NCI-H226 (cell line): ENCODE measurements around the gene SLBP.

Experiments
- DNase-seq: peaks from one replicate; pipeline ENCODE4 v3.0.0-alpha.2; 2015

SLBP gene

DNA sequence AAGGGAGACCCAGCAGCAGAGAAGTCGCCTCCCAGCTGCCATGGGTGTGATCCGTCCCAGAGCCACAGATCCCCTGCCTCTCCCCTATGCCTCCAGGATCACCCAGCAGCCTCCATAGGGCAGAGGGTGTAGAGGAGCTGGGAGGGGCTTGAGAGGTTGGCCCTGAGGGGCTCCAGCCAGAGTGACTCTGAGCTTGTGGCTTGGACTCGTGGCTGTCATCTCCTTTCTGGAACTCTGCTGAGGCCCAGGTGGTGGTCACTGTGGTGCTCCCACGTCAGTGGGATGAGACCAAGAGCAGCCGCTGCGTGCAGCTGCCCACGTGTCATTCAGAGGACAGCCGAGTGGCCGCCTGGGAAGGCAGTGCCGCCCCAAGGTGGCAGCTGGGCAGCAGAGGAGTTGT lies 13.4 kb upstream of the SLBP start:
- no peak for DNase-seq

DNA sequence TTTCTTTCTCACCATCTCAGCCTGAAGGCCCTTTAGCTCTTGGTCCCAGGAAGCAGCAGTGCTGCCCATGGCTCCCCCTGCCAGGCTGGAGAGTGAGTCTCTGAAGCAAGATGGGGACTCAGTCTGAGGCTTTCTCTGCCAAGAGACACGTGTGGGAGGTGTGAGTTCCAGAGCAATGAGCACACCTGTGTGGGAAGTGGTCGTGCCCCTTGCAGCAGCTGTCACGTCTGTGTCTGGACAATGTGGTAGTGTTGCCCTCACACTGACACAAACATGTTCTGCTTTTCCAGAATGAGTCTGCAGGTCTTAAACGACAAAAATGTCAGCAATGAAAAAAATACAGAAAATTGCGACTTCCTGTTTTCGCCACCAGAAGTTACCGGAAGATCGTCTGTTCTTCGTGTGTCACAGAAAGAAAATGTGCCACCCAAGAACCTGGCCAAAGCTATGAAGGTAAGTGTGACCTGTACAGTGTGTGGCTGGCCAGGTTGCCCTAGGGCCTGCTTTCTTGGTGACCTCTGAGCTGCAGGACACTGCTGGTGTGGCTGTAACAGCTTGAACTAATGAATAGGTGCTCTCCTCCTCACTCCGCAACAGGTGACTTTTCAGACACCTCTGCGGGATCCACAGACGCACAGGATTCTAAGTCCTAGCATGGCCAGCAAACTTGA lies 11.1 kb upstream of the SLBP start:
- DNase-seq, result no peak

DNA sequence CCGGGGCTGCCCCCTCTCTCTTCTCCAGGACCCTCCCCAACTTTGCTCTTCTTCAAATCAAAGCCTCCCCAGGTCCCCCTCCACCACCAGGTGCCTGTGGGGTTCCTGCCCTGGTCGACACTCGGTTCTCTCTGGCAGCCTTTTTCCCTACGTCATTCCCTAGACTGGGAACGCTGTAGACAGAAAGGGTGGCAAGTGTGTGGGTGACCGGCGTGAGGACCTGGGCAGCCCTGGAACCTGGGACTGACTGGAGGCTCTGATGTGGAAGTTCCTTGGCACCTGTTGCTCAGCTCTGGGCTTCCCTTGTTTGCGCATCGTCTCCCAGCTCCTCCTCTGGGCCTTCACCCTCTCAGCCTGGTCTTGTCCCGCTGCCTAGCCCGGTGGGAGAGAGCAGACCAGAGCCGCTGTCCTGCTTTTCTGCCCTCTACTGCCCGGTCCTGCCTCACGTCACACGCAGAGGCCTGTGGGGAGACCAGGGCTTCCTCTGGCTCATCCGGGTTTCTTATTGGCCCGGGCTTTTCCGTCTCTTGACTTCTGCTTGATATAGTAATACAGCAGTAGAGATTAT lies 10.5 kb upstream of the SLBP start:
- no peak for DNase-seq

DNA sequence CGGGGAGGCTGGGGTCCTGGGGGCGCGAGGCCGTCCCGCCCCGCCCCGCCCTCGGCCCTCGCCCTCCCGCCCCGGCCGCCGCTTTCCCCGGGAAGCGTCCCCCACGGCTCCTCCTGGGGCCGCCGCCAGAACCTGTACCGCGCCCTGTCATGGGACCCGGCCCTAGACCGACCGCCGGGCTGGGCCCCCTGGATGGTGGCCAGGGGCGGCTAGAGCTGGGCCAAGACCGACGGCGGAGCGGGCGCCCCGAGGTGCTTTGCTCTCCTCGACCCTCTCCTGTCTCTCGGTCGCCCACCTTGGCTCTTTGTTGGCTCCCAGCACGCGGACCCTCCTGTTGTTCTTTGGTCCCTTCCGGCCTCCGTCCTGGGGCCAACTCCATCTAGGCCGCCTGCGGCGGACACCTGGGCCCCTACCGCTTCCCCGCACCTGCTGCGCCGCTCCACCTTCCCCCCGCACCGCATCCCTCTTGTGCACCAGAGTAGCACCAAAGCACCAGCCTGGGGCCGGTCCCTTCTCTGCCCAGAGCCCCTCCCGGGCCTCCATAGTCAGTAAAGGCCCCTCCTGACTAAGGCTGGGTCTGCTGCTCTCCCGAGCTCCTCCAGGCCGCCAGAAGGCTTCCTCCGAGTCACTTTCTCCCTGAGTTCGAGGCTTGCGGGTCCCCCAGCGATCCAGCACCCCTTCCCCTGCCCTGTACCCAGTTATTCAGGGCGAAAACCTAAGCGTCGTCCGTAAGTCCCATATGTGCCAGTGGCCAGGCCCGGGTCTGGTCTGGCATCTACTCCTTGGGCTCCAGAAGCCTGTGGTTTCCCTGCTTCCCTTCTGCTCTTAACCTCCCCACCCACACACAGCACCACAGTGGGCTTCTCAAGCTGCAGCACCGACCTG lies 9.8 kb upstream of the SLBP start:
- DNase-seq, result no peak

DNA sequence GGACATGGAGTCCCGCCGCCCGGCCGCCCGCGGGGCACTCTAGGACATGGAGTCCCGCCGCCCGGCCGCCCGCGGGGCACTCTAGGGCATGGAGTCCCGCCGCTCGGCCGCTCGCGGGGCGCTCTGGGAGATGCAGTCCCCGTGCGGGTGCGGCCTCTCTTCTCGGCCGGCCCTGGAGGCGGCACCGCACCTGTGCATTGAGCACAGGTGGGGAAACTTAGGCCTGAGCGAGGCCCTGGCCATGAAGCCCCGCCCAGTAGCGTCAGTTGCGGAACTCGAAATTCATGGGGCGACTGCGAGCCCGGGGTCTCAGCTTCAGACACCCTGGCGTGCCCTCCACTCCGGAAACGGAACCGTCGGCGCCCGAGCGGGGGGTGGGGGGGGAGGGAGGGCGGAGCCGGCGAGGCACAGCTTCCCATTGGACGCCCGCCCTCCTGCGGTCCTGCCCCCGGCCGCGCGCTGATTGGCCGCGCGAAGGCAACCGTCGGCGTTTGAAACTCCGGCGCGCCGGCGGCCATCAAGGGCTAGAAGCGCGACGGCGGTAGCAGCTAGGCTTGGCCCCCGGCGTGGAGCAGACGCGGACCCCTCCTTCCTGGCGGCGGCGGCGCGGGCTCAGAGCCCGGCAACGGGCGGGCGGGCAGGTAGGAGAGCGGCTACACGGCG lies 9.0 kb upstream of the SLBP start, which contains the start of the genes TACC3 and TMEM129:
TSS of gene TACC3 (plus strand) at position 519 of the 663 bp plus-strand sequence. CDS start 1,901 bp downstream, outside the sequence.
TSS of gene TMEM129 (minus strand) at position 321 of the 663 bp plus-strand sequence. CDS start 486 bp downstream, outside the sequence.
- DNase-seq, result peak; percentile 88

DNA sequence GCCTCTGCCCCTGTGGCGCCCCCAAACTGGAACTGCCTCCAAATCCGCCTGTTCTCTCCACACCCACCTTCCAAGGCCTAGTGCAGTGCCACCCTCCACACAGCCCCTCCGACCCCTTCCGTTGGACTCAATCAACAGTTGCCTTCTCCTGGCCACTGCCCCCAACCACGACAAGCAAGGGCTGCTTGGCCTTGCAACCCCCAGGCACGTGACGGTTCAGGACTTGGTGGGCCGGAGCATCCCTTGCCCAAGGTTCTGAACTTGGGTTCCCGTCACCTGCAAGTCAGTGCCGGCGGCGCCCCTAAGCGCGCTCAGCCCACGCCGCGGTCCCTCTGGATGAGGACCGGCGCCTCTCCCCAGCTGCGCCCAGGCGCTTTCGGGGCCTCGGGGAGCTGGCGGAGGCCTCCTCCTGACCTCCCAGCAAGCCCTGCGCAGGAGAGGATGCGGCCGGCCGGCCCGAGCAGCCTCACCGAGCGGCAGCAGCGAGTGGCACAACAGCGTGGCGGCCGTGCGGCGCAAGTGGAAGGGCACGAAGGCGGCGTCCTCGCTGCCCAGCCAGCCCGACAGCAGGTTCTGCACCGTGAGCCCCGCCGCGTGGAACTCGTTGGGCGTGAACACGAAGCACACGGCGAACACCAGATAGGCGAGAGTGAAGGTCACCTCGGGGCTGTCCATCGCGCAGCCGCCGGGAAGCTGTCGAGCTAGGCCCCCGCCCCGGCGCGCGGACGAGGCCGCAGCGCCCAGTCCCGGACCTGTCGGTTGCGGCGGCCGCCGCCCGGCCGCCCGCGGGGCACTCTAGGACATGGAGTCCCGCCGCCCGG lies 8.3 kb upstream of the SLBP start:
- peak; percentile 25 for DNase-seq

DNA sequence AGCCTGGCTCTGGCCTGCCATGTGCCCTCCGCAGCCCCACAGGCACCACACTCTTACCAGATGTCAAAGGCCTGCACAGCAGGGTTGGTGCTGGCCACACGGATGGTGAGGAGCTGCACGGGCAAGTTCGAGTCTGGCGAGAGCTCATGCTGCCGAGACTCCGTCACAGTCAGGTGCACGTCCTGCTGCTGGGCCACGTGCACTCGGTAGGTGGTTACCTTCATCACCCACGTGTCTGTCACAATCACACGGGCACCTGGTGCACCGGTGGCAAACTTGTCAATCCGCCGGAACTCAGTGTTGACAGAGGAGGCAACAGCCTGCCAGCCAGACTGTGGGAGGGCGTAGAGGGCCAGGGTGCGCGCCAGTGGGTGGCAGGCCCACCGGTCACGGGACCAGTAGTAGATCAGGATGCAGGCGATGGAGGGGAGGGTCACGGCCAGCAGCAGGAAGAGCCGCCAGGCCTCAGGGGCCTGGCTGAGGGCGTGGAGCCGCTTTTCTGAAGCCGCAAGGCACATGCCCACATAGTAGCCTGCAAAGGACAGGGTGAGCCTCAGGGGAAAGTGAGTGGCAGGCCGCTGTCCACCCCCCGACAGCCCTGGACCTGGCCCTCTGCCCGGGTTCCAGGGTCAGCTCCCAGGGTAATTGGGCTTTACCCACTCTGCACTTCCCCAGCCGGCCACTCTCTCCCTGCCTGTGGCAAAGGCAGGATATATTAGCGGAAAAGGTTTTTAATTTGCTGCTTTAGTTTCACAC lies 6.2 kb upstream of the SLBP start:
- DNase-seq, result no peak

DNA sequence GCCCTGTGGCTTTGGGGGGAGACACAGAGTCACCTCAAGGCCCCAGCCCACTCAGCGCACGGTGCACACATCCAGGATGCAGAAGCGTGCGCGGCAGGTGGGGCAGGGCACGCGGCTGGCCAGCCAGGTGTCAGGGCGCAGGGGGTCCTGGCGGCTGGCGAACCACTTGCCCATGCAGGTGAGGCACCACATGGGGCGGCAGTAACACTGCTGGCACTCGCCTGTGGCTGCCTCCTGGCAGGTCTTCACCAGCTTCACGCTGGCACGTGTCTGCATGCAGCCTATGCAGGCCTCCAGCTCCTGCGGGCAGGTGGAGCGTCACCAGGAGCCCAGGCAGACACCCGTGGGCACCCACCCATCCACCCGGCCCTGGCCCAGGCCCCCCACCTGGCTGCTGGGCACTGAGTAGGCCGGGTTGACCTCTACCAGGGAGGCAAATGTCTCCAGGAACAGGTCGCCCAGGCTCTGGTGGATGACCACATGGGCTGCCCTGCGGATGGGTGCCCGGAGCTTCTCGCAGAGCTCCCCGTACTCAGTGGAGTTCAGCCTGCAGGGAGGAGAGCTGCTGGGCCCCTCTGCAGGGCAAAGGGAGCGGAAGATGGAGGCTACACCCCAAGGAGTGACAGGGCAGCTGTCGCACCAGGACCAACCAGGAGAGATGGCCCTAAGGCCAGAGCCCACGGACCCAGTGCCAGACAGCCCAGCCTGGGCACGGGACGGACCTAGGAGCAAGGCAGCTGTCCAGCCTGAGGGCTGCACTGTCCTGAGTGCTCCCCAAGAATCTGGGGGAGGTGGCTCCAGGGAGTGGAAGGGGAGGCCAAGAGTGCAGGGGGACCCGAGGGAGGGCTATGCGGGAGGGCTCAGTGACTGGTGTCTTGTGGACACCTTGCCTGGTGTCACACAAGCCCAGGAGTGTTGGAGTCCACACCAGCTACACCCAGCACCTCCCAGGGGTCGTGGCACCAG lies 5.3 kb upstream of the SLBP start:
- DNase-seq, result no peak

DNA sequence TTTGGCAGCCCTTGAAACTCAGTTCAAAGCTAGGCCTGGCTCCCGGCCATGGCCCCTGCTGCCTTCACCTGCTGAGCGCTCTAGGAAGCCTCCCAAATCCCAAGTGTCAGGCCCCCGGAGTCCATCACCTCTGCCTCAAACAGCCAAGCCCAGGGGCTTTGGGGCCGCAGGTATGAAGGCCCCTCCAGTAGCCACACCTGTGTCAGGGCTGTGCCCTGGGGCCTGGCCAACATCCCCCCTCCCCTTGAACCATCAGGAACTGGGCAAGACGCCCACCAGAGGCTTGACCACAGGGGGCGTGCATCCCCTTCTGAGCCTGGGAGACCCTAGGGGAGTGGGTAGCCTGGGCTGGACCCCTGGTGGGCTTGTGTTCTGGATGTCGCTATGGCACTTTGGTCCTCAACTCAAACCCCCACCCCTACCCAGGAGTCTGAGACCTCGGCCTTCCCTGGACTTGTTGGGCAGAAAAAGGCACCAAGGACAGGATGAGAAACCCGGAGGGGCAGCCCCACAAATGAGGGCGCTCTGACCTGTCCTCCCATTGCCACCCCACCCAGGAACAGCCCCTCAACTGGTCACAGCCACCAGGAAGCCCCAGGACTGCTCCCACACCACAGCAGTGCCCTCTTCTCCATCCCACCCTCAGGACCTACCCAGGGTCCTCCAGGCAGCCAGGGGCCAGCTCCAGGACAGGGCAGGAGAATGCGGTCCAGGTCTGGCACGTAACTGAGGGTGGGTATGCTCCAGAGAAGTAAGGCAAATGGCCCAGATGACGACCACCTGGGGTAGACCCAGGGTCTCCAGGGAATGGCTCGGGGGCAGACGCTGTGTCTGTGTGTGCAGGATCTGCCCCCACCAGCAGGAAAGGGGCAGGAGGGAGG lies 4.2 kb upstream of the SLBP start:
- no peak for DNase-seq

DNA sequence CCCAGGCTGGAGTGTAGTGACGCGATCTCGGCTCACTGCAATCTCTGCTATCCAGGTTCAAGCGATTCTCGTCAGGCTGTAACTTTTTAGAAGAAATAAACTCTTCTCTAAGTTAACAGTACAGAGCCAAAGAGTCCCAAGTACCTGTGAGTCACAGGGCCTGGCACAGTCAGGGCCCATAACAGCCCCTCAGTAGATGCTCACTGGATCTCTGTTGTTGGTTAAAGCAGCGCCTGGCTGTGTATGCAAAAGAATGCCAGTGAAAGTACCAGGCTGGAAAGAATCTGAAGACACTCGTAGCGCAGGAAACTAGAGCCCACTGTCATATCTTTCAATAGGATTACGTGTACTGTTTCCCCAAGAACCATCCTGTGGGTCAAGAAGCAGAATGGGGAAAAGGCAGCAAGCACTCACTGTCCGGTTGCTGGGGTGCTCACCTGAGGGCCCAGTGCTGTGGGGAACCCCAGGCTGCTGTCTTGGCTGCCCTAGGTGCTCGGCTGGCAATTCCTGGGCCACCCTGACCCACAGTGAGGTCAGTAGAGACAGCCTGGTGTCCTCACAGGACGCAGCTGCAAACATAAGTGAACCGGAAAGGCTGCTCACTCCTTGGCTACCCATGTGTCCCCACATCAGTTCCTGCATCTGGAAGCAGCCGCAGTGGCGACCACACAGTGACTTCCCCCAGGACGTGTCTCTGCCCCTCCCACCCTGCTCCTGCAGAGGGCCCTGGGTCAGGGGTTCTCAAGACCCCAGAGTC lies 3.1 kb upstream of the SLBP start:
- no peak for DNase-seq

DNA sequence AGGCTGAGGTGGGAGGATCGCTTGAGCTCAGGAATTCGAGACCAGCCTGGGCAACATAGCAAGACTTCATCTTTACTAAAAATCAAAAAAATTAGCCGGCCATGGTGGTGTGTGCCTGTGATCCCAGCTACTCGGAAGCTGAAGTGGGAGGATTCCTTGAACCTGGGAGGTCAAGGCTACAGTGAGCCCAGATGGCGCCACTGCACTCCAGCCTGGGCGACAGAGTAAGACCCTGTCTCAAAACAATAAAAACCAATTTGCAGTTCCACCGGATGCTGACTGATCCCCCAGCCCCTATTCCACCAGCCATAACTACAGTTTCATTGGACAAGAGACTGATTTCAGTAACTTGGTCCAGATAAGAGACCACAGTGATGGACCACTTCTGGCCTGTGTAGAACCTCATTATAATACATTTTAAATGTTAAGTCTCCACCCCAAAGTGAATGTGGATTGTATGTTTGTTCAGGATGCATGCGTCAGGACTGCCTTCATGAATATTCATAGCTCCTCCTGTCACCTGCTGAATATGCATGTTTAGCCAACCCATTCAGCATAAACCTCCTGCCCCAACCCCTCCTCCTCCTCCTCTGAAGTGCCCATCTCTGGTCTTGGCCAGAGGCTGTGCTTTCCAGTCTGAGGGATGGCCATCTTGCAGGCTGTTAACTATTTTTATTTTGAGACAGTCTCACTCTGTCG lies 2.3 kb upstream of the SLBP start:
- no peak for DNase-seq

DNA sequence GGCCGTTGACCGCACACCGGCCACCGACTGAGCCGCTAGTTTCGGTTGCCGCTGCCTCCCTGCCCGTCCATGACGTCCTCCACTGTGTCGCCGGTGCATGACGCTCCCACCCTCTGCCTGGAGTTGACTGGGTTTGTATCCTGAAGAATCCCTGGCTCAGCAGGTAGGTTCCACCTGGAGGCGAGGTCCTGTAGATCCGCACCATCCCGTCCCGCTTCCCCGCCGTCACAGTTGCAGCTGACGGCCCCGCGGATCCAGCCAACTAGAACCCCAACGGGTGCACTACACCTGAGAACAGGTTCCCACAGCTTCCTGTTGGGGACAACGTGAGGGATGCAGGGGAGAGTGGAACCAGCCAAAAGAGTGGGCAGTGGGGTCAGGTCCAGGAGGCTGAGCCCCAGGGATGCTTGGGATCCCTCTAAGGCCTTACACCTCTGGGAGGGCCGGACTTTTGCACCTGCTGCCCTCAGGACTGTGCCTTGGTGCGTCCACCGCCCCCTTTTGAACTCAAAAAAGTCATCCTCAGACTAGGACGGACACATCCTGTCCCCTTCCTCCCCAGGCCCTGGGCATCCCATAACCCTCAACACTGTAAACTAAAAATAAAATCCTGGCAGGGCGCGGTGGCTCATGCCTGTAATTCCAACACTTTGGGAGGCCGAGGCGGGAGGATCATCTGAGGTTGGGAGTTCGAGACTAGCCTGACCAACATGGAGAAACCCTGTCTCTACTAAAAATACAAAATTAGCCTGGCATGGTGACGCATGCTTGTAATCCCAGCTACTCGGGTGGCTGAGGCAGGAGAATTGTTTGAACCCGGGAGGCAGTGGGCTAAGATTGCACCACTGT lies 1.1 kb upstream of the SLBP start:
- no peak for DNase-seq

DNA sequence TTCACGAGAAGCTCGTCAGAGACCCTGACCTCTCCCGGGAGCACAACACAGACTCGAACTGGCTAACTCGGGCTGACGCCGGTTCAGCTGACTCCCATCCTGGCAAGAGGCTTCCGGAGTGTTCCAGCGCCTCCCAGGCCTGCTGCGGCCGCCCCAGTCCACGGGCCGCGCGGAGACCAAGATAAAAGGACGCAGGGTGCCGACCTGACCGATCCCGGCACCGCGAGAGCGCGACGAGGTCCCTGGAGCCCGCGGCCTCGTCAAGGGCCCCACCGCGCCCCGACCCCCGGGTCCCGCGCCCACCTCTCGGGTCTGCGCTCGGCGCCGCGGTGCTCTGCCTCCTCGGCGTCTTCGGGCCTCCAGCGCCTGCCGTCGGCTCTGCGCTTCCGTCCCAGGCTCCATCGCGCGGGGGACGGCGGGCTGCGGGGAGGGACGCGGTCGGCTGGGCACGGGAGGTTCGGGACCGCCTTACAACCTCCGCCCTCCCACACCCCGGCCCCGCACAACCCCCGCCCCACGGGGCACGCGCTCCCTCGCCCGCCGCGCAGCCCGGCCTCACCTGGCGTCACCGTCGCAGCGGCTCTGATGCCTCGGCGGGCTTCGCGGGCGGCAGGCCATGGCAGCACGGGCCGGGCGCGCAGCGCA lies 426 bp downstream of the SLBP start:
- no peak for DNase-seq

DNA sequence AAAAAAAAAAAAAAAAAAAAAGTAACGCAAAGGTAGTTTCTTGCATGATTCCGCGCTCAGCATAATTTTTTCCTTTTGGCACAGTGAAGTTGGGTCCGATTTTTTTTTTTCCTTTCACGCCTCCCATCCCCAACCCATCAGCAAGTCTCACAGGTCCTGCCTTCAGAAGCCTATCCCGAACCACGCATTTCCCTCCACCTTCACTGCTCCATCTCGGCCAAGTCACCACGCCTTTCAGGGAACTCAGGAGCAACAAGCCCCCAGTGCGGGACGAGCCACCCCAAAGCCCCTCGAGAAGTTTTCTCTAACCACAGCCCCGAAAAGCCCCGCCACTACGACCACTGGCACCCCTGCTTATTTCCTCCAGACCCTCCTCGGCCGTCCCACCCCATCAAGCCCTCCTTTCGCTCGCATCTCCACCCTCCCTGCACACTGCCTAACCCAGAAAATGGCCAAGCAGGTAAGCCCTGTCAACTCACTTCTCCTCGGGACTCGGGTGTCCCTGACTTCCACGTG lies 1.0 kb downstream of the SLBP start:
- no peak for DNase-seq

DNA sequence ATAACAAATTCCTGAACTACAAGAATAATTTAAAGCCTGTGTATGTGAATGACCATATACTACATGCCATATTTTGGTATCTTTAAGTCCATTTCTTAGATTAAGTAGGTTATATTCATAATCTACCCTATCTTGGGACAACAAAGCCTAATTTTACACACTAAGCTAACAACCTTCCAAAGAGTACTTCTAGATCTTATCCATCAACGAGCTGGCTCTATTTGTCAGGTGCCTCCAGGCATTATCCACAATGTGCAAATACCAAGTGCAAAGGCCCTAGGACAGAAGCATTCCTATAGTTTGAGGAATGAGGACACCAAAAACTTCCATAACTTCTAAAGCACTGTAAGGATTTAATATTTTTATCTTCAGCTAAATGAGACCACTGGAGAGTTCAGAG lies 3.5 kb downstream of the SLBP start:
- DNase-seq, result no peak

DNA sequence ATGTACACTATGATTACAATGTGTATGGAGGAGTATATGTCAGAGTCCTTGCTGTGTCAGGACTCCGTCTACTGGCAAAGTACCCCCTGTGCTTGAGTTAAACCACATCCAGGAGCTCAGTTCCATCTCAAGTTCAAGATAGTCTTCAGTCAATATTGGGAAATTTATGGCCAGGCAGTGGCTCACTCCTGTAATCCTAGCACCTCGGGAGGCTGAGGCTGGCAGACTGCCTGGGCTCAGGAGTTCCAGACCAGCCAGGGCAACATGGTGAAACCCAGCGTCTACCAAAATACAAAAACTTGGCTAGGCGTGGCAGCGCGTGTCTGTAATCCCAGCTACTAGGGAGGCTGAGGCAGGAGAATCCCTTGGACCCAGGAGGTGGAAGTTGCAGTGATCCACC lies 5.8 kb downstream of the SLBP start:
- no peak for DNase-seq
